Amniotic epithelial cell (primary cell): ENCODE measurements around the gene FAM81A.
"Not testable (repeated sequence)": the region's sequence is repeated elsewhere in the genome, so short reads cannot be mapped to it uniquely, and the experiment has no call there.

Experiments used
- DNase-seq: peaks from one replicate; pipeline ENCODE4 v3.0.0-alpha.2; 2010; ENCODE audit warnings: low read depth

FAM81A gene

DNA sequence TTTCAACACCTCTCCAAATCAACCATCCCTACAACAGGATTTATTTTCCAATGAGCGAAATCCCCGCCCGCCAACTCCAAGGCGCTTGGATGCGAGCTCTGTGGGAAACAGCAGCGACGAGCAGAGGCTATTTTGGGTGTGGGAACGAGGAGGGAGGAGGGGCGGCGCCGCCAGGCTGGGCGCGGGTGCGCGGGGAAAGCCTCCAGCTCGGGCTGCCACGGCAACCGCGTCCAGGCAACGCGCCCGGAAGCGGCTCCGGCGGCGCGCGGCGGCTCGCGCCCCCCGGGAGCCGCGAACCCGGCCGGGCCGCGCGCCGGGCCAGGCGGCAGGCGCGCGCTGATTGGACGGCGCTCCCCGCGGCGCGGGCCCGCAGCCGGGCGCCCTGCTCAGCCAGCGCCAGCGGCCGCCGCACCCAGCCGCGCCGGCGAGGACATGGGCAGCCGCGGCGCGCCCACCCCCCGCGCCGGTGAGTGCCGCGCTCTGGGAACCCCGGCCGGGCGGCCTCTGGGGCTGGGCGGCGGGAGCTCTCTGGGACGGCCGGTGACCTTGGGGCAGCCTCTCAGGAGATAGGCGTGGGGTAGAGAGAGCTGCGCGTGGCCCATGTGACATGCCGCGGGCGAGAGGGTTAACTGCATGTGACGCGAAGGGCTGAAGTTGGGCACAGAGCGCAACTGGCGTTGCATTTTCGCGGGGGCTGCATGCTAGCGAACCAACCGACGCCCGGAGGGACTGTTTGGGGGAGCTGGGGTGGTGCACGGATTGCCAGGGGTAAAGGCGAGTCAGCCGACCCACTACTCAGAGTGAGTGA is at the start of gene FAM81A:
FAM81A (plus strand) TSS at position 370 of the 808 bp plus-strand sequence. CDS start 20,441 bp downstream, outside the sequence.
- peak; percentile 37 for DNase-seq

DNA sequence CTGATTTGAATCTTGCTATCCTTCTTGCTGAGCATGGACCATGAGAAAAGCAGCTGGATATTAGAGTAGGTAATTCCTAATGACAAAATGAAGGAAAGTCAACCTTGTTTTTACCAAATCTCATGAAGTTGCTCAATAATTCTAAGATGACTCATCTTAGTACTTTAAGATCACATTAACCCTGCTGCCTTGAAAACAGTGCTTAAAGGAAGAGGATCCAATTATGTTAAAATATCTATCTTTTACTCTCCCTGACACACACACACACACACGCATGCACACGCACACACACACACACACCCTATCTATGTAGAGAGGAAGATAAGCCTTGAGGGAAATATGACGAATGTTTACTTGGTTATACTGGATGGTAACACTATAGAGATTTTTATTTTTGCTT is 49.3 kb upstream of the FAM81A start:
- DNase-seq, result peak; percentile 82

DNA sequence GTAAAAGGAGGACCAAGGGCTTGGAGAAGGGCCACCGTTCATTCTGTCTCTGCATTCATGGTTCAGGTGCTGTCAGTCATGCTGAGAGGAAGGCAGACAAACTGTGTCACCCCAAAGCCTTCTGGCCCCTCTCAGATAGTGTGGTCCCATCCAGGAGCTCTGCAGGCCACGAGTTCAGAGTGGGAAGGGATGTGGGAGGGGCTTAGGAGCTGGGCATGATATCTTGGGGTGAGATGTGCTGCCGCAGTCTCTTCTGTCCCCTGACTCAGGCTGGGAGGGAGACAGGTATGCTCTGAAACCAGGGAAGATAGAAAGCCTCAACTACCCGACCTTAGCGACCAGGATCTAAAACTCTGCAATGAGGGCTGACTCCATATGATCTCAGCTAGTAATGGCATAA is 45.7 kb upstream of the FAM81A start:
- DNase-seq, result no peak

DNA sequence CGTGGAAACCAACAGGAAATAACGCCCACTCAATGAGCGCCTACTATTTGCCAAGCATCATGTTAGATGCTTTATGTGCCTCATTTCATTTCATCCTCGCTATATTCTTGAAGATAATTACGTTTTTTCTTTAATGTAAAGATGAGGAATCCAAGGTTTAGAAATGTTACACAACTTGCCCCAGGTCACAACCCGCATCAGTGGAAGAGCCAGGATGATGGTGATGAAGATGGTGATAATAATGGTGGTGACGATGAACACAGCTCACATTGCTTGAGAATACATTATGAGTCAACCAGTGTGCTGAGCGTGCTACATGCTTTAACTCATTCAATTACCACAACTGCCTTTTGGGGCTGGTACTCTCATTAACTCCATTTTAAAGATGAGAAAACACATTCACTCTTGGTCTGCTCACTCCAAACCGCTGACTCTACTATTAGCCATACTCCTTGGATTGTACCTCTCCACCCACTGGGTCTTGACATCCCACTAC is 43.8 kb upstream of the FAM81A start:
- DNase-seq, result no peak

DNA sequence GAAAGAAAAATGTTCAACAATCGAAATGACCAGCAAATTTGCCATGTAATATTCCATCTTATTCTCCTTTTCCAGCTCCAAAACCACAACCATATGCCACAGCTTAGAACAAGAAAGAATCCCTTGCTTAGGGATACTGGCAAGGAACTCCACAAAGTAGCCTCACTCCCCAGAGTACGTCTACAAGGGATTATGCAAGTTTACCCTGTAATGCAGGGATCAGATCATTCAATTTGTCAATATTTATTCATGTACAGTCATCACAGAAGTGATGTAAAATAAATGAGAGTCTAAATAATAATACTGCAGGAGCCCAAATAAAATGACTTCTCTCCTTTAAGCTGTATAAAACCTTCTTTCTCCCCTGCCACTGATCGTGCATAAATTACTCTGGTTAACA is 41.8 kb upstream of the FAM81A start:
- no peak for DNase-seq

DNA sequence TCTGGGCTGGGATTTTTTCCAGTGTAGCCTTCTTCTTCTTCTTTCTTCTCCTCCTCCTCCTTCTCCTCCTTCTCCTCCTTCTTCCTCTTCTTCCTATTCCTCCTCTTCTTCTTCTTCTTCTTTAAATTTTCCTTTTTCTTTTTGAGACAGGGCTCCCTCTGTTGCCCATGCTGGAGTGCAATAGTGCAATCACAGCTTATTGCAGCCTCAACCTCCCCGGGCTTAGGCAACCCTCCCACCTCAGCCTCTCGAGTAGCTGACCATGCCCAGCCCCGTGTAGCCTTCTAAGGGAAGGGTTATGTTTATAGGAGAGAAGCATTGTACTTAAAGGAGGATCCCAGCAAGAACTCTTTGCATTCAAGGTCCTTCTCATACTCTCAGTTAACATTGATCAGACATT is 41.3 kb upstream of the FAM81A start:
- no peak for DNase-seq

DNA sequence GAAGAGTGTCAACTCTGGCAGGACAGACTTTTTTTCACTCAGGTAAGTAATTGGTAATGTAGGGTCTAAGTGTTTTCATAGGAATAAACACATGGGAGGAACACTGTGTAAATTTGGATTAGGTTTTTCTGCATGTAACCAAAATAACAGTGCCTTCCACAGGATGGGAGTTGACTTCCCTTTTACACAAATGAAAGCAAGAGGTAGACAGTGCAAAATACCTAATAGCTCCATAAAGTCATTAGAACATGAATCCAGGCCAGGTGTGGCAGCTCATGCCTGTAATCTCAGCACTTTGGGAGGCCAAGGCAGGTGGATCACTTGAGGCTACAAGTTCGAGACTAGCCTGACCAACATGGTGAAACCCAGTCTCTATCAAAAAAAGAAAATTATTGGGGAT is 39.8 kb upstream of the FAM81A start:
- no peak for DNase-seq

DNA sequence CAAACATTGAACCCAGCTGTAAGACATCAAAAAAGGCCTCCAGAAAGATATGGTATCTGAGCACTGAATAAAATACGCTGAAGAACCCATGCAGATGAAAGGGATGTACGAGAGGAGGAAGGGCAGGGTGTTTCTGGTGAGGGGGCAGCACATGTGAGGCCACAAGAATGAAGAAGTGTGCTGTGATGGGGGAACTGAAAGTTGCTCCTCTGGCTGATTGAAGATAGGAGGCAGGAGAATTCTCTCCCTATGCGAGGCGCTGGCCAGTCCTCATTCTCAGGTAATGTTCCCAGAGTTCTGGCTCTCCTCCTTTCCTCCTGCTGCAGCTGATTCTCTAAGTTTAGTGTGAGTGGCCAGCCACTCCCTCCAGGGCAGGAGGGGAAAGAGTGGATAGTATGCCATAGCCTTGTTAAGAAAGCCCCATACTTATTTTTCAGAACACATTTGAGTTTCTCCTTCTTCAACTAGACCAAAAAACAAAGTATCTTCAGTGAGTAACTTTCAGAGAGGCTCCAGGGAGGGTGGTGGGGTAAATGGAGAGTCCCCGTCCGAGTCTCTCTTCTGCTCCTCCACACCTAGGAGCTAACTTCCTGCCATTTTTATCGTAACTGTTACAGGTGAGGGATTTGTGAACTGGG is 38.4 kb upstream of the FAM81A start:
- DNase-seq, result no peak

DNA sequence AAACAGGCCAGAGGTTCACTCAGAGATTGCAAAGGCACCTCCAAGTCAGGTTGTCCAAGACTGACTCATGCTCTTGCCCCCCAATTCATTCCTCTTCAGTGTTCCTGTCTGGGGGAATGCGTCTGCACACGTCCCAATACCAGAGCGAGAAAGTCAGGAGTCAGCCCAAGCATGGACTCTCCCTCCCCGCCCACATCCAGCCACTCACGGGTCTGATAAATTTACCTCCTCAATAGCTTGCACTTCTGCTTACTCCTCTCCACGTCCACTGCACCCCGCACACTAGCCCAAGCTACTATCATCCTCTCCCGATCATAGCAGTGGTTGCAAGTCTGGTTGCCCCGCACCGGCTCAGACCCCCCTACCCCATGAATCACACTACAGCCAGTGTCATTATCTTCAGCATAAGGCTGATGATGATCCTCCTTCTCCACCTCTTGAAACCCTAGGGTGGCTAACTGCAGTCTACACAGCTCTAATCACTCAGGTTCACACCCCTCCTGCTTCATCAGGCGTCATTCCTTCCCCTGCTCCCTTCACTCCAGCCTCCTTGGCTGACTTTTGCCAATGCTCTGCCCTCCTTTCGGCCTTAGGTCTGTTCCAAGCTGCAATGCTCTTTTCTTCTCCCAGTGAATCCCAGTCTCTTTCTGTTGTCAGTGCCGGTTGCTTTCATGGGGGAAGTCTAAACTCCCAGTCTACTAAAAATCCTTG is 37.7 kb upstream of the FAM81A start:
- no peak for DNase-seq

DNA sequence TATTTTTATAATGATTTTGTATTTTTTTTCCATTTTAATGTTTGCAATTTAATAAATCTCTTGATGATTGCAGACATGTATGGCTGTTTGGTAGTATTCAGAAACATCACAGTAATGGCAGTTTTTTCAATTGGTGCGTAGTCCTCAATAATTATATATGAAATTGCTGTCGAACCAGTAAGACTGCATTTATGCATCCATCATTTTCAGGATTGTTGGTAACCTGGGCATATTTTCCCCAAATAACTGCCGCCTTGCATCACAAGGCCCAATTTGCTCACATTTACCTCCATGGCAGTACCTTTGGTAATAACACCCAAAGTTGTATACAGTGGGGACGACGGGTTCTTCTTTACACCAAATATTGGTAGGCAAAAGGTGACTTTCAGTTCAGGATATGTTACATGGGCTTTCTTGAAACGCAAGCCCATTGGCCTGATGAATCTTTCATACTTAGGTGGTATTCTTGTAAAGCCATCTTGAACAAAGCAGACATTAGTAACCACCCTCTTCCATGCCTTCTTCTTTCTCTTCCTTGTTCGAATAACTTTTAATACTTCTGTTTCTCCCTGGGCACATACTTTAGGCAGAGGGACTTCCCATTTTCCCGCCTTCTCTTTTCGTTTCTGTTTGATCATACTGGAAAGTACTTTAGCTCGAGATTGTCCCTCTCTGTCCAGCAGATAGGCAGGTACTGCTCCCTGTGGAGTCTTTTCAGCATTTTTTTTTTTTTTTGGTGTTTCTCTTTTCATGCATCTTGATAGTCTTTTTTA is 36.7 kb upstream of the FAM81A start:
- not testable (repeated sequence) for DNase-seq

DNA sequence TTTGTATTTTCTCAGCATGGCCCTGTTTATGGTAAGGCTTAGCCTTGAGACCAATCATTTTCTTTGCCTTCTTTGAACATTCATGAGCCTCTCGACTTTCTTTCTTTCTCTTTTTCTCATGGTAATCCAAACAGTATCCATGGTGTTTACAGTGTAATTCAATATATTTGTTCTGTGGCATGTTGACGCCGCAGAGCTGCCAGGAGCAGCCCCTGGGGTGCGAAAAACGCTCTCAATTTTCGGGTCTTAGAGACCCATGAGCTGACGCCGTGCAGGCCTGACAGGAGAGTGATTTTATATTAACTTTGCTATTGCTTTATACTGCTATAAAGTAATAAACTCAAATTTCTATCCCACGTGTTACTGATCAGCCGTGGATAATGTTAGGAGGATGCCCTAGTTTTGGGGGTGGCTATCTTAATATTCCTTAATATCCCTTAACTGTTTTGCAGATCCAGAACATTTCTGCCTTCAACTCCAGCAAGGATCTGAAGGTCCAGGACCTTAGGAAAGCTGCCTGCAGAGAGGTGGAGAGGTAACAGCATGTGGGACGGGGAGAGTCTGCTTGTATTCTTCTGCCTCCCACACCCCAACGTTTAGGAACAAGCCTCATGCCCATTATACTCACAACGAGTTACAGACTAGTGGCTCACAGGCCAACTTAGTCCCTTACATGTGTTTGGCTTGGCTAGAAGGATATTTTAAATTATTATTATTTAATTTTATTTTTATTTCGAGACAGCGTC is 36.0 kb upstream of the FAM81A start:
- no peak for DNase-seq

DNA sequence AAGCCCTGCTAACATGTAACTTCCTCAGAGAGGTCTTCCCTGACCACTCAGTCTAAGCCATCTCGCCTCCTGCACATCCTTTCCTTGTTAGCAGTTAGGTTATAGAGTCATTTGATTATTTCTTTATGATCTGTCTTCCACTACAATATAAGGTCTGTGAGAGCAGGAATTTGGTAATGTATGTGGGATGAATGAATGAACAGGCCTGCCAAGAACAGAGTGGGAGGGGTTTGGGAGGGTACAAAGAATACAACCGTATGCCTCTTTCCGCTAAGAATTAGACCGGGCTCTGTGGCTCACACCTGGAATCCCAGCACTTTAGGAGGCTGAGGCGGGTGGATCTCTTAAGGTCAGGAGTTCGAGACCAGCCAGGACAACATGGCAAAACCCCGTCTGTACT is 32.9 kb upstream of the FAM81A start:
- no peak for DNase-seq

DNA sequence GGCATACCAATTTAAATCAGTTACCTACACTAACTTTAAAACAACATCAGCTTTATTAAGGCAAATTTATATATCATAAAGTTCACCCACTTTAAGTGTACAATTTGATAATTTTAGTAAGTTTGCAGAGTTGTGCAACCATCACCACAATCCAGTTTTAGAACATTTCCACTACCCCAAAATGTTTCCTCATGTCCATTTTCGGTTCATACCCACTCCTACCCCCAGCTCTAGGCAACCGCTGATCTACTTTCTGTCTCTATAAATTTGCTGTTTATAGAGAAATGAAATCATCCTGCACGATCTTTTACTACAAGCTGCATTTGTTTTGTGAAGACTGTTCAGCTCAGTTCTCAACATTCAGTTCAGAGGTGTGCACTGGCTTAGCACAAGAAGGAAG is 31.5 kb upstream of the FAM81A start:
- DNase-seq, result no peak

DNA sequence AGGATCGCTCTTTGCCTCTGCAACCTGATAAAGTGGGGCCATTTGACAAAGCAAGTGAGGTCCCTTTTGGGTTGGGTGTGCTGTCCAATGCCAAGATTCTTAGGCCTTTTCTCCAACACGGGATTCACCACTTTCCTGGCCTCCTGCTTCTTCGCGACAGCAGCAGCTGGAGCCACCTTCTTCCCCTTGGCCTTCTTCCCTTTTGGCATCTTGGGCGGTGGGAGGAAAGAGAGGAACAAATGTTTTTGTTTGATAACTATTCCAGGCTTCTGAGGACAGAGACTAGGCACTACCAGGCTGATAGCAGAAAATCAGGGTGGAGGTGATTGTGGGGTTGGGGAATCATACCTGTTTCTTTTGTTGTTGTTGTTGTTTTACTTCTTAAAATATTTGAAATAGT is 30.0 kb upstream of the FAM81A start:
- no peak for DNase-seq

DNA sequence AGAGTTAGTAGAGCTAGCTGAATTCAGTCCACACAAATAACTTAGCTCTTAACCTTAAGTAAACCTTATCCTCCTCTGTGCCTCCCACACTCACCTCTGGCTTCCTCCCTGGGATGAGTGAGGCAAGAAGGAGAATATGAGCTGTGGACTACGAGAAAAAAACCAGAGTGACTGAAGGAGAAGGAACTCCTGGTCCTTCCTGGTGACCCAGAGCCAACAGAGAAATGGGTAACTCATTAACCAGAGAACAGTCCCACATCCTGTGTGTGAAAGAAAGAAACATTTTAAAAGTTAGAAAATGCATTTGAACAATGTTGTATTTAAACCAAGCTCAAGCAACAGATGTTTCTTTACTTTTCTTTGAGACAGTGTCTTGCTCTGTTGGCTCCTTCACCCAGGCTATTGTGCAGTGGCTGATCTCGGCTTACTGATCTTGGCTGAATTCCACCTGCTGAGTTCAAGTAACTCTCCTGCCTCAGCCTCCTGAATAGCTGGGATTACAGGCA is 27.5 kb upstream of the FAM81A start:
- DNase-seq, result peak; percentile 49

DNA sequence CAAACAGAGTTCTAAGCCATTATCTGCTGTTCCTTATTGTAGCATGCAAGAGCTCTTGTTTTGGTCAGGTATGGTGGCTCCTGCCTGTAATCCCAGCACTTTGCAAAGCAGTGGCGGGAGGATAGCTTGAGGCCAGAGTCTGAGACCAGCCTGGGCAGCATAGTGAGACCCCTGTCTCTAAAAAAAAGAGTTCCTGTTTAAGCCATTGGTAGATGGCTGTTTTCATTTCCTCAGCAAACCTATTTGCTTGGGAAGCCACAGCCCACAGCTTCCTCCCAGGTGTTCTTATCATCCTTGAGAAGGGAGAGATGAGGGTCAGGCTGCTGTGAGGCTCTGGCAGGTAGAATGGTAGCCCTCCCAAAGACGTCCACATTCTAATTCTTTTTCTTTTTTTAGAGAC is 24.4 kb upstream of the FAM81A start:
- no peak for DNase-seq

DNA sequence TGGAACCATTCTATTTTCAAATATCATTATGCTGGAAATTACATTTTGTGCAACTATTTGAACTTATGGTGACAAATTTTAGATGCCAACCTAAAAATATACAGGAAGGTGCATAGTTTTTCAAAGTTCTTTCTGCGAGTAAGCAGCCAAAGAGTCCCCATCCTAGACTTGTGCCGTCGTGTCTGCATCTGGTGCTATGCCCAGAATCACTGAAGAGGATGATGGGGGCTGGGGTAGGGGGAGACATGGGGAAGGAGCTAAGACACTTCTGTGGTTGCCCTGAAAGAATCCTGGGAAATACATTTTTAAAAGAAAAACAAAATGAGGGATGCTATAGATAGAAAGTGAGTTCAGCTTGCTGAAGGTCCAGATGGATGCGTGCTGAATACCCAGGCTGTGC is 21.2 kb upstream of the FAM81A start:
- no peak for DNase-seq

DNA sequence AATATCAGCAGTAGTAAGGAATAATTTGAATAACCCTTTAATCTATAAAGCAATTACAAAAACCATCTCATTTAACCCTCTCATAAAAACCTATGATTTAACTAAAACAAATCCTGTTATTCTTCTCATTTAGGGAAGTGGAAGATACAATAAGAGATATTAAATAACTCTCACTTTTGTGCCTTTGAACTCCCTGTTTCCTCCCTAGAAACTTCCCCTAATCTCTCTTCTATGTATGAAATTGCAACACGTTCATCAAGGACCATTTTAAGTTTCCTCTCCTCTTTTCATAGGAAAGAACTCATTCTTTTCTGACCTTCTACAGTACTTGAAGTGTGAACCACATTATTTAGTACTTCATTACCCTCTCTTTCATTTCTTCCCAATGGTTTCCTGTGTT is 18.8 kb upstream of the FAM81A start:
- DNase-seq, result no peak

DNA sequence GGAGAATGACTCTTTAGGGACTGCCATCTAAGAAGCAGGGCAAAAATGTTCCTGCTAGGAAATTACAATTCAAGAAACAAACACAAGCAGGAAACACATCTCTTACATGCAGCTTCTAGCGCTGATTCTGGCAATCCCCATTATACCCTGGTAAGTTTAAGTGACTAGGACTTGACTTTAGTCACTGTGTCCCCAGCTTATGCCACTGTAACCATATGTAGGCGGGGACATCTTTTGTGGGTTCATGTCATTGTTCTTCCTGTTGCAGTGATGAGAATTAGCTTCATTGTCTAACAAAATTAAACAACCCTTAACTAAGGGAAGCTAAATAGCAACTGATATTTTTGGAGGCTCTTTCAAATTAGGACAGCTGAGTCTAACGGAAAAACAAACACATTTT is 17.9 kb upstream of the FAM81A start:
- DNase-seq, result no peak

DNA sequence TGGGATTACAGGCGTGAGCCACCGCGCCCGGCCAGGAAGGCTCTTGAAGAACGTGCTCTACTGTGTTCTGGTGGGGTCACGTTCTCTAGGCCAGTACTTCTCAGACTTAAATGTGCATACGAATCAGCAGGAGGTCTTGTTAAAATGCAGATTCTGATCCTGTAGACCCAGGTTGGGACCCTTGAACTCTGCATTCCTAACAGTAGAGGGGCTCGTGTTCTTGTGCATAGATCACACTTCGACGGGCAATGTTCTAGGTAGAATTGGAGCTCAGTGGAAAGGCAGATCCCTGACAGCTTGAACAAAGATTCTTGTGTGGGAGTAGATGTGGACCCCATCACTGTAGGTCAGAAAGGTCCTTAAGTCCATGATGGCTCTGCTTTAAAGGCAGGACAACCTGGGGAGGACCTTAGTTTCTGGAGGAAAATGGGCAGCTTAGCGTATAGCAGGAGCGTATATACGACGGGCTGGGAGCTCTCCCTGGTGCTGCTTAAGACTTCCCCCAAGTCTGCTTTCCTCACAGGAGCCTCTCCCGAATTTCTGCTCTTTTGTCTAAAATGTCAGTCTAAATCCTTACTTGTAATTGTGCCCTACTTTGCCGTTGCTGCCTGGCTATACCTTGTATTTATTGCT is 16.9 kb upstream of the FAM81A start:
- DNase-seq, result peak; percentile 63

DNA sequence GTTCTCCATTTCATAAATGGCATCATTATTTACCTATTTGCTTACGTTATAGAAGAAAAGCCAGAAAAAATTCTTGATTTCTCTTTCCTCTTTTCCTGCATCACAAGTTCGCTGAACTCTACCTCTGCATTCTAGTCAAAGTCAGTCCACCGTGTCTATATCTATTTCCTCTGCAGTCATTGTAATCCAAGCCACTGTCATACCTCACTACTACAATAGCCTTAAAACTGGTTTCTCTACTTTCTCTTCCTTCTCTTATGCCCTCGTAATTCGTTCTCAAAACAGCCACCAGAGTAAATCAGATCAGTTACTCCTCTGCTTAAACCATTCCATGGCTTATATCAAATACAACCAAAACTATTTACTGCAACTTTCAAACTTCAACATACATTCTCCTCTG is 13.4 kb upstream of the FAM81A start:
- DNase-seq, result no peak
